ENCODE measurements around the gene RERE. TPM values are rescaled to one million over a fixed set of nuclear protein-coding genes. Genes with fewer than 3 reads are reported as not detected.

The RERE gene
- total and polyA plus RNA-seq, 12 donors, result 46.5 to 163 (median 139) TPM

- Histone ChIP-seq H3K4me3 (no peak overlapping the region), H3K27ac (peak overlapping the region; percentile 21 to 81 (median 70)), H3K36me3 (peaks cover 0 to 45% (median 0%) of the 10 kb centered on the region in 9 donors), H3K4me1 (peaks cover 23 to 97% (median 84%) of the 10 kb centered on the region in 9 donors), H3K27me3 (no peaks in the 10 kb centered on the region), H3K9me3 (no peaks in the 10 kb centered on the region)
- intact Hi-C loops (cut with DNase I), result no loop called here
- ATAC-seq (peak in 3 of 8 donors; percentile 5 to 29 (median 11)), DNase-seq (no peak)
- no peak for TF ChIP-seq CTCF (IDR thresholded peaks at IDR 0.05)
- 76 to 78% methylated on average over 14 of the region's 14 CpGs for WGBS, 2 donors
Observed at GRCh38 chr1:8379513-8380186, 437.8 kb downstream of the RERE start.

DNA sequence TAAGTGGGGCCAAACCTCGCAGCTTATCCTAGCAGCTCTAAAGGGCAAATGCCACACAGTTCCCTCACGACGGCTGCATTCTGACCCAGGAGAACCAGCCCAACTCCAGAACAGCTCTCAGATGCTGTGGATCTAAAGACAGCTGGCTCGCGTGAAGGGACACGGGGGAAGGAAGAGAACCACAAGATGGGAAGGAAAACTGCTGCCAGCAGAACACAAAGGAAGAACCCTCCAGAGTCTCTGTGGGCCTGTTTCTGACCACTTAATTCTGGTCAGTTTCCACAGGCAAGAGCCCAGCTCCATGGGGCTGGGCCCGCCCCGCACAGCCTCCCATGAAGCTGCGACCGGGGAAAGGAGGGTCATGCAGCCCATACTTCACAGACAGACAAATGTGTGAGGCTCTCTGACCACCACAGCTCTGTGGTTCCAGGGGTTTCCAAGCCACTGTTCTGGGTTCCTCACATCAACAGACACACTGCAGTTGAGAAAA, 438.4 kb downstream of the RERE start:
- no peak for TF ChIP-seq CTCF (IDR thresholded peaks at IDR 0.05)
- ATAC-seq (peak in 7 of 8 donors; percentile 6 to 33 (median 24)), DNase-seq (no peak)
- H3K4me3 ChIP-seq, result no peak overlapping the region
- H3K36me3 ChIP-seq, result peaks cover 0 to 45% (median 0%) of the 10 kb centered on the region in 9 donors
- peak overlapping the region; percentile 21 to 81 (median 70) for H3K27ac ChIP-seq
- 50 to 52% methylated on average over 10 of the region's 10 CpGs for WGBS, 2 donors
- no peaks in the 10 kb centered on the region for H3K9me3 ChIP-seq
- intact Hi-C loops (cut with DNase I), result no loop called here
- H3K27me3 ChIP-seq, result no peaks in the 10 kb centered on the region
- H3K4me1 ChIP-seq, result peaks cover 26 to 97% (median 84%) of the 10 kb centered on the region in 9 donors

- peak in 1 of 2 donors; percentile 22 for DNase-seq
- Histone ChIP-seq H3K4me3 (no peak overlapping the region), H3K36me3 (peaks cover 0 to 46% (median 0%) of the 10 kb centered on the region in 9 donors), H3K4me1 (peaks cover 35 to 97% (median 84%) of the 10 kb centered on the region in 9 donors), H3K27me3 (no peaks in the 10 kb centered on the region), H3K9me3 (no peaks in the 10 kb centered on the region), H3K27ac (peak overlapping the region; percentile 21 to 81 (median 70))
- TF ChIP-seq CTCF (IDR thresholded peaks at IDR 0.05), result no peak
- ATAC-seq, result peak in 5 of 8 donors; percentile 5 to 46 (median 16)
- WGBS, 2 donors, result 26 to 31% methylated on average over 4 of the region's 4 CpGs
- intact Hi-C loops (cut with DNase I), result no loop called here
Observed at GRCh38 chr1:8378178-8378577, 439.3 kb downstream of the RERE start.

GRCh38 chr1:8377271-8377981, 440.0 kb downstream of the RERE start:
- Histone ChIP-seq H3K9me3 (no peaks in the 10 kb centered on the region), H3K4me1 (peaks cover 39 to 97% (median 83%) of the 10 kb centered on the region in 9 donors), H3K27me3 (no peaks in the 10 kb centered on the region), H3K4me3 (no peak overlapping the region), H3K36me3 (peaks cover 0 to 54% (median 0%) of the 10 kb centered on the region in 9 donors), H3K27ac (peak overlapping the region in 7 of 10 donors; percentile 1 to 81 (median 63))
- ATAC-seq, result no peak
- DNase-seq, result no peak
- intact Hi-C loops (cut with DNase I), result no loop called here
- 86% methylated on average over 17 of the region's 17 CpGs for WGBS, 2 donors
- TF ChIP-seq CTCF (IDR thresholded peaks at IDR 0.05), result no peak
